DOHH2 (cell line): ENCODE measurements around the gene DBET.
A peak's percentile ranks its signal among the peaks of the same experiment; 100 is the strongest.

Source experiments
- H3F3A ChIP-seq: fragments of 200-600 bp; sonication (generic), shearing (Covaris generic); 2 replicates; pipeline ENCODE4 v1.6.0; 2016; ENCODE audit warnings: antibody characterized with exemption, mild to moderate bottlenecking; ENCODE audit not compliant: control insufficient read depth, insufficient read depth
- H3K27ac ChIP-seq: fragments of 200-600 bp; sonication (generic); 2 replicates; pipeline ENCODE4 v1.5.1; 2014; ENCODE audit warnings: low read depth, mild to moderate bottlenecking, low read length, moderate library complexity
- H3K27me3 ChIP-seq: fragments of 200-600 bp; sonication (generic); 2 replicates; pipeline ENCODE4 v1.6.1; 2014; ENCODE audit warnings: mild to moderate bottlenecking, low read length, mixed read lengths; ENCODE audit not compliant: control insufficient read depth
- H3K36me3 ChIP-seq: fragments of 200-600 bp; sonication (generic); 2 replicates; pipeline ENCODE4 v1.6.1; 2014; ENCODE audit warnings: mild to moderate bottlenecking, low read length, moderate library complexity, mixed read lengths; ENCODE audit not compliant: control insufficient read depth
- H3K4me1 ChIP-seq: fragments of 200-600 bp; sonication (generic); 2 replicates; pipeline ENCODE4 v1.6.1; 2014; ENCODE audit warnings: mild to moderate bottlenecking, low read length, mixed read lengths; ENCODE audit not compliant: control insufficient read depth
- H3K4me2 ChIP-seq: fragments of 200-600 bp; sonication (generic); 2 replicates; pipeline ENCODE4 v1.6.0; 2014; ENCODE audit warnings: mild to moderate bottlenecking, low read length, moderate library complexity
- H3K4me3 ChIP-seq: fragments of 200-600 bp; sonication (generic); 2 replicates; pipeline ENCODE4 v1.5.1; 2014; ENCODE audit warnings: mild to moderate bottlenecking, low read length, mixed read lengths
- H3K79me2 ChIP-seq: fragments of 200-600 bp; sonication (generic); 2 replicates; pipeline ENCODE4 v1.6.1; 2014; ENCODE audit warnings: mild to moderate bottlenecking, low read length, mixed read lengths; ENCODE audit not compliant: control insufficient read depth
- H3K9me2 ChIP-seq: fragments of 200-600 bp; sonication (generic); replicated peaks from 2 replicates; pipeline ENCODE4 v1.6.1; 2014; ENCODE audit warnings: mild to moderate bottlenecking, low read length, mixed read lengths; ENCODE audit not compliant: control insufficient read depth
- H3K9me3 ChIP-seq: fragments of 200-600 bp; sonication (generic); 2 replicates; pipeline ENCODE4 v1.6.1; 2014; ENCODE audit warnings: antibody characterized with exemption, low read length, mixed read lengths; ENCODE audit not compliant: control insufficient read depth, insufficient read depth
- H4K20me1 ChIP-seq: fragments of 200-600 bp; sonication (generic); 2 replicates; pipeline ENCODE4 v1.6.0; 2014; ENCODE audit warnings: low read depth, mild to moderate bottlenecking, antibody characterized with exemption, low read length, moderate library complexity; ENCODE audit not compliant: control insufficient read depth, insufficient read depth
- EZH2phosphoT487 ChIP-seq: fragments of 200-600 bp; sonication (generic); IDR thresholded peaks from 2 replicates; pipeline ENCODE4 v1.6.1; 2017; ENCODE audit warnings: borderline replicate concordance, mild to moderate bottlenecking, antibody characterized with exemption, low read length, moderate library complexity, mixed read lengths
- TF ChIP-seq, protein P1 (sequence below): fragments of 200-600 bp; sonication (generic); IDR thresholded peaks from one replicate; pipeline ENCODE4 v1.5.1; 2014; ENCODE audit warnings: antibody characterized with exemption, mild to moderate bottlenecking, low read depth, low read length; ENCODE audit not compliant: poor library complexity, severe bottlenecking

The DBET gene

DNA sequence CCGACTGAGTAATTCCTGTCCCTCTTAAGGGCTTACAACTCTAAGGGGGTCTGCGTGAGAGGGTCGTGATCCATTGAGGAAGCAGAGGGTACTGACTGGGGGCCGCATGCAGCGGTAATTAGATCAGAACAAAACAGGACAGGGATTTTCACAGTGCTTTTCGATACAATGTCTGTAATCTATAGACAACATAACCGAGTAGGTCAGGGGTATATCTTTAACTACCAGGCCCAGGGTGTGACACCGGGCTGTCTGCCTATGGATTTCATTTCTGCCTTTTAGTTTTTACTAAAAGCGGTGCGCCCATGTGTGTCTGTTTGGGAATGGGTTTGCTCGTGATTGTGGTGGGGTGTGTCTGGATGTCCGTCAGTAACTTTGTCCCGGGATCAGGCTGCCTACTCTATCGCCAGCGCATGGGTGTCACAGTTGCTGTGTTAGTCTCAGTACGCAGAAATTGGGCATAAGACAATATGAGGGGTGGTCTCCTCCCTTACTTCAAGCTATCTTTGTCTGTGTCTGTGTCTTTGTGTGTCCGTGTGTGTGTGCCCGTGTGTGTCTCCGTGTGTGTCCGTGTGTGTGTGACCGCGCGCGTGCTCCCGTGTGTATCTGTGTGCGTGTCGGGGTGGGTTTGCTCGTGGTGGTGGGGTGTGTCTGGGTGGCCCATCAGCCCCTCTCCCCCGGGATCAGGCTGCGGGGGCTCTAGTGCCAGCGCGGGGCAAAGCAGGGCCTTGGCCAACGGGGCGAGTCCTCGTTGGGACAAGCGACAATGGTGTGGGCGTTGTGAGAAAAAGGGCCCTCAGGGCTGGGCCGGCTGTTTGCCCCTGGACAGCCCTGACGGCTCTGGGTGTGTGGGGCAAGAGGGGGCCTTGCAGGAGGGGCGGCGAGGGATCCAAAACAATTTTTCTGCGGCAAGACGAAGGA, 47.7 kb upstream of the DBET start:
- Histone ChIP-seq H3K4me2 (peak overlapping the region; percentile 76), H3K27me3 (peaks cover 35% of the 10 kb centered on the region), H3K27ac (no peak overlapping the region)

DNA sequence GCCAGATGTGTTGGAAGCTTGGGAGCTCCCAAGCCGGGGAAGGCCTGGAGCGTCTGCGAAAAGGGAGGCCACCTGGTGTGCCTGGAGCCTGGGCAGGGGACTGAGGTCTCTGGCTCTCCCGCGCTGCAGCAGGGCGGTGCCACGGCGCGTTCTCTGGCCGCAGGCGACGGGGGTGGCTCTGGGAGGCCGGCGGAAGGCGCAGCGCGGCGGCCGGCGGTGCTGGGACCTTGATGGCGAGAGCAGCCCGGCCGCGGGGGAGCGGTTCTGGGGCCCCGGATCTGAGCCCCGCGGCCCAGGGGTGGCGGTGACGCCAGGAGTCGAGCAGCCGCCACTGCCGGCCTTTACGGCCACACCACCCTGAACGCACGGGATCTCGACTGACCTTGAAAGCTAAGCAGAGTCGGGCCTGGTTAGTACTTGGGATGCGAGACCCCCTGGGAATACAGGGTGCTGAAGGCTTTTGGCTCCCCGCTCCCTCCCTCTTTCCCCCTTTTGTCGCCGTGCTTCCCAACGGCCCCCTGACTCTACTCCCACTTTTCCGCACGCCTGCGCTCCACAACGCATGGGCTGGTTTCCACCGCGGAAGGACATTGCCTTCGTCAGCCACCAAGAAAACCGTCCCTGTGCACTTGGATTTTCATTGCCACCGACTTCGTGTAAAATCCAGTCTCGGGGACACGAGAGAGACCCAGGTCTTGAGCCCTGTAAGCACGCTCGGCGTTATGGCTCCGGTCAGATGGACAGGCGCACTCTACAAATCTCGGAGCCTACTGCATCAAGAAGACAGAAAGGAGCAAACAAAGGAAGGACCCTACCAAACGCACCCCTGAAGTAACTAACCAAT, 46.7 kb upstream of the DBET start:
- H3K27ac ChIP-seq: no peak overlapping the region
- no peaks in the 10 kb centered on the region for H3K36me3 ChIP-seq
- no peaks in the 10 kb centered on the region for H3F3A ChIP-seq
- no peaks in the 10 kb centered on the region for H4K20me1 ChIP-seq
- H3K4me1 ChIP-seq: peaks cover 9% of the 10 kb centered on the region; the same call in 1 of the 2 replicates
- no peaks in the 10 kb centered on the region for H3K9me3 ChIP-seq
- H3K4me2 ChIP-seq: no peak overlapping the region
- H3K9me2 ChIP-seq: no peaks in the 10 kb centered on the region
- H3K27me3 ChIP-seq: peaks cover 35% of the 10 kb centered on the region
- no peak overlapping the region for H3K4me3 ChIP-seq
- no peak for TF ChIP-seq EZH2phosphoT487
- TF ChIP-seq, protein P1, sequence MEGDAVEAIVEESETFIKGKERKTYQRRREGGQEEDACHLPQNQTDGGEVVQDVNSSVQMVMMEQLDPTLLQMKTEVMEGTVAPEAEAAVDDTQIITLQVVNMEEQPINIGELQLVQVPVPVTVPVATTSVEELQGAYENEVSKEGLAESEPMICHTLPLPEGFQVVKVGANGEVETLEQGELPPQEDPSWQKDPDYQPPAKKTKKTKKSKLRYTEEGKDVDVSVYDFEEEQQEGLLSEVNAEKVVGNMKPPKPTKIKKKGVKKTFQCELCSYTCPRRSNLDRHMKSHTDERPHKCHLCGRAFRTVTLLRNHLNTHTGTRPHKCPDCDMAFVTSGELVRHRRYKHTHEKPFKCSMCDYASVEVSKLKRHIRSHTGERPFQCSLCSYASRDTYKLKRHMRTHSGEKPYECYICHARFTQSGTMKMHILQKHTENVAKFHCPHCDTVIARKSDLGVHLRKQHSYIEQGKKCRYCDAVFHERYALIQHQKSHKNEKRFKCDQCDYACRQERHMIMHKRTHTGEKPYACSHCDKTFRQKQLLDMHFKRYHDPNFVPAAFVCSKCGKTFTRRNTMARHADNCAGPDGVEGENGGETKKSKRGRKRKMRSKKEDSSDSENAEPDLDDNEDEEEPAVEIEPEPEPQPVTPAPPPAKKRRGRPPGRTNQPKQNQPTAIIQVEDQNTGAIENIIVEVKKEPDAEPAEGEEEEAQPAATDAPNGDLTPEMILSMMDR: no peak
- H3K79me2 ChIP-seq: 0 out of 2 replicates have a peak, but pooled peaks cover 4% of the 10 kb centered on the region

More for the DNA sequence above, 47.7 kb upstream of the DBET start:
- Histone ChIP-seq H4K20me1 (no peaks in the 10 kb centered on the region), H3F3A (no peaks in the 10 kb centered on the region), H3K4me3 (peak overlapping the region; percentile 78), H3K9me3 (no peaks in the 10 kb centered on the region), H3K79me2 (0 out of 2 replicates have a peak, but pooled peaks cover 4% of the 10 kb centered on the region), H3K36me3 (no peaks in the 10 kb centered on the region), H3K9me2 (no peaks in the 10 kb centered on the region), H3K4me1 (peaks cover 9% of the 10 kb centered on the region; the same call in 1 of the 2 replicates)
- TF ChIP-seq, protein P1: no peak
- TF ChIP-seq EZH2phosphoT487: no peak

DNA sequence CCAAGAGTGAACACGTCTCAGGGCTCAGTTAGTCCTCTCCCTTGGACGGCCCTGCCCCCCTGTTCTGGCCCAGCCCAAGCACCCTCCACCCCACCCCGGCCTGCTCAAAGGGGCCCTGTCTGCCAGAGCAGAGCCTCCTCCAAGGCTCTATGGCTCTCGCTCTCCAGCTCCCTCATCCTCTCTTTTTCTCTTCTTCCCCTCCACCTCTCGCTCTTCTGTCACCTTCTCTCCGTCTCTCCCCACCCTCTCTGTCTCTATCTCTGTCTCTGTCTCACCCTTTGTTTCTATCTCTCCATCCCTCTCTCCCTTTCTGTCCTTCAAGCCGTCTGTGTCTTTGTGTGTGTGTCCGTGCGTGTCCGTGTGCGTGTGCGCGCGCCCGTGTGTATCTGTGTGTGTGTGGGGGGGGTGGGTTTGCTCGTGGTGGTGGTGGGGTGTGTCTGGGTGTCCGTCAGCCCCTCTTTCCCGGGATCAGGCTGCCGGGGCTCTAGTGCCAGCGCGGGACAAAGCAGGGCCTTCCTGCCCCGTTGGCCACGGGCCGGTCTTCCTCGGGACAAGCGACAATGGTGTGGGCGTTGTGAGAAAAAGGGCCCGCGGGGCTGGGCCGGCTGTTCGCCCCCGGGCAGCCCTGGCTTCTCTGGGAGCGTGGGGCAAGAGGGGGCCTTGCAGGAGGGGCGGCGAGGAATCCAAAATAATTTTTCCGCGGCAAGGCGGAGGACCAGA, 45.9 kb upstream of the DBET start:
- Histone ChIP-seq H3K4me1 (peaks cover 9% of the 10 kb centered on the region; the same call in 1 of the 2 replicates), H3F3A (no peaks in the 10 kb centered on the region), H4K20me1 (no peaks in the 10 kb centered on the region), H3K4me3 (no peak overlapping the region), H3K36me3 (no peaks in the 10 kb centered on the region), H3K27ac (no peak overlapping the region), H3K9me2 (no peaks in the 10 kb centered on the region), H3K4me2 (no peak overlapping the region), H3K79me2 (0 out of 2 replicates have a peak, but pooled peaks cover 4% of the 10 kb centered on the region), H3K27me3 (peaks cover 35% of the 10 kb centered on the region), H3K9me3 (no peaks in the 10 kb centered on the region)
- no peak for TF ChIP-seq EZH2phosphoT487
- TF ChIP-seq, protein P1: no peak
